Ascending aorta (tissue), 2 donors: ENCODE measurements around the gene PLSCR1. TPM values are rescaled to one million over a fixed set of nuclear protein-coding genes. Genes with fewer than 3 reads are reported as not detected.

Experiments used
- DNase-seq, 2 donors: peaks; one replicate each; pipeline ENCODE4 v3.0.0-alpha.2; 2019; ENCODE audit warnings: low spot score in 2 of 2
- H3K27ac ChIP-seq, 2 donors: fragments of 200-600 bp; sonication (generic); one replicate each; pipeline ENCODE4 v1.5.1; 2016 to 2017; ENCODE audit warnings: mild to moderate bottlenecking in 1 of 2
- H3K27me3 ChIP-seq: fragments of 200-600 bp; sonication (generic); one replicate; pipeline ENCODE4 v1.5.1; 2017
- H3K36me3 ChIP-seq, 2 donors: fragments of 200-600 bp; sonication (generic); one replicate each; pipeline ENCODE4 v1.5.1; 2016
- H3K4me1 ChIP-seq, 2 donors: fragments of 200-600 bp; sonication (generic); one replicate each; pipeline ENCODE4 v1.5.1; 2016 to 2017; ENCODE audit warnings: mild to moderate bottlenecking in 1 of 2
- H3K4me3 ChIP-seq, 2 donors: fragments of 200-600 bp; sonication (generic); one replicate each; pipeline ENCODE4 v1.5.1; 2016 to 2017; ENCODE audit warnings: mild to moderate bottlenecking in 1 of 2
- H3K9me3 ChIP-seq, 2 donors: fragments of 200-600 bp; sonication (generic); one replicate each; pipeline ENCODE4 v1.5.1; 2016
- CTCF ChIP-seq, 3 experiments: fragments of 200-600 bp in 2 of 3; fragments of 450-650 bp in 1 of 3; sonication (generic) in 2 of 3; IDR thresholded peaks; one replicate each; pipeline ENCODE4 v1.5.1; 2016 to 2019; ENCODE audit warnings: antibody characterized with exemption in 3 of 3, mild to moderate bottlenecking in 1 of 3, moderate library complexity in 1 of 3
- intact Hi-C: fragments of 100-400 bp; cut with DNase I; formaldehyde crosslinking; loops from one replicate; pipeline ENCODE4 v1.15.1; 2023
- total RNA-seq: library from RNA; depleted of rRNA; stranded (reverse); fragments of >200 nt; gene quantifications from one replicate; pipeline ENCODE4 v1.1.0, GENCODE V29; 2016

The PLSCR1 gene
- total RNA-seq, 1 donor from 2014 or later = 62.2 TPM

- no peak for TF ChIP-seq CTCF (IDR thresholded peaks at IDR 0.05)
- H3K4me3 ChIP-seq = peak overlapping the region; percentile 69 to 72
- no peaks in the 10 kb centered on the region for H3K9me3 ChIP-seq
- intact Hi-C loops = loop anchor here (2.0 kb wide), 1 partner anchor 76 kb away; the partner anchor contains the start of gene PLSCR1
- H3K4me1 ChIP-seq = no peaks in the 10 kb centered on the region
- peak overlapping the region; percentile 53 to 73 for H3K27ac ChIP-seq
- no peaks in the 10 kb centered on the region for H3K36me3 ChIP-seq
- no peak for DNase-seq
- no peaks in the 10 kb centered on the region for H3K27me3 ChIP-seq
Measured at GRCh38 chr3:146468671-146469149, 75.7 kb downstream of the PLSCR1 start.

GRCh38 chr3:146468234-146468633 is 76.2 kb downstream of the PLSCR1 start:
- intact Hi-C loops = loop anchor here (2.0 kb wide), 1 partner anchor 77 kb away; the partner anchor contains the start of gene PLSCR1
- TF ChIP-seq CTCF (IDR thresholded peaks at IDR 0.05) = no peak
- no peaks in the 10 kb centered on the region for H3K36me3 ChIP-seq
- peak overlapping the region; percentile 53 to 73 for H3K27ac ChIP-seq
- H3K27me3 ChIP-seq = no peaks in the 10 kb centered on the region
- H3K4me3 ChIP-seq = peak overlapping the region in 1 of 2 donors; percentile 11
- DNase-seq = peak in 1 of 2 donors; percentile 70
- no peaks in the 10 kb centered on the region for H3K4me1 ChIP-seq
- no peaks in the 10 kb centered on the region for H3K9me3 ChIP-seq

- H3K27me3 ChIP-seq = no peaks in the 10 kb centered on the region
- no peaks in the 10 kb centered on the region for H3K9me3 ChIP-seq
- H3K36me3 ChIP-seq = no peaks in the 10 kb centered on the region
- no peaks in the 10 kb centered on the region for H3K4me1 ChIP-seq
- H3K4me3 ChIP-seq = no peak overlapping the region
- no peak for TF ChIP-seq CTCF (IDR thresholded peaks at IDR 0.05)
- intact Hi-C loops = no loop called here
- H3K27ac ChIP-seq = no peak overlapping the region
- DNase-seq = no peak
Measured at GRCh38 chr3:146466604-146467003, 77.8 kb downstream of the PLSCR1 start.

DNA sequence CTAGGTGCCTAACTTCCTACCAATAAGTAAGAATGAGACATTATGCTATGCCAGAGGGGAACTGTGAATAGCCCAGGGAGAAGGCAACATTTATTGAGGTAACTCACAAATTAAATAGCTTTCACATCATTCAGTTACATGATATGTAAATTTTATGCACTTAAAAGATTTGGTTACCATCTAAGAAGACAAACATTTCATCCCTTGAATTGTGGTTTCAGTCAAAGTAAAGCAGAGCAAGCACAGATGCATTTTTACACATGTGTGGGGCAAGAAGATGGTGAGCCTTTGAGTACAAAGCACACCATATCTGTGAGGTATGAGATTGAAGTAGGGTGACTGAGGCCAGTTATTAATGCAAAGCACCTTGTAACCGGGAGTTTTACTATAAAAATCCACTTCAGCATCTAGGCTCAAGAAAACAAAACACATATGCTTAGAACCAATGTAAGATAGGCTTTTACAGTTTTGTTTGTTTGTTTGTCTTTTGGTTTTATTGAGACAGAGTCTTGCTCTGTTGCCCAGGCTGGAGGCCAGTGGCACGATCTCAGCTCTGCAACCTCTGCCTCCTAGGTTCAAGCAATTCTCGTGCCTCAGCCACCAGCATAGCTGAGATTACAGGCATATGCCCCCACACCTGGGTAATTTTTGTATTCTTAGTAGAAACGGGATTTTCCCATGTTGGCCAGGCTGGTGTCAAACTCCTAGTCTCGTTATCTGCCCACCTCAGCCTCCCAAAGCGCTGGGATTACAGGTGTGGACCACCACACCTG is 78.5 kb downstream of the PLSCR1 start:
- Histone ChIP-seq H3K27me3 (no peaks in the 10 kb centered on the region), H3K4me1 (no peaks in the 10 kb centered on the region), H3K9me3 (no peaks in the 10 kb centered on the region), H3K4me3 (no peak overlapping the region), H3K36me3 (no peaks in the 10 kb centered on the region), H3K27ac (no peak overlapping the region)
- DNase-seq = no peak
- TF ChIP-seq CTCF (IDR thresholded peaks at IDR 0.05) = no peak
- intact Hi-C loops = no loop called here

Other genes starting within 250 kb of the PLSCR1 start
- not detected for gene PLSCR2, start 75.0 kb downstream of the PLSCR1 start, total RNA-seq
- not detected for gene PLSCR5, start 60.7 kb upstream of the PLSCR1 start, total RNA-seq